Sigmoid colon (tissue), 4 donors: ENCODE data around the gene C19orf53.

Source experiments
- POLR2A ChIP-seq, 2 donors: fragments of 450-650 bp; IDR thresholded peaks; one replicate each; pipeline ENCODE4 v1.6.1; 2016; ENCODE audit warnings: antibody characterized with exemption in 2 of 2, mild to moderate bottlenecking in 2 of 2, moderate library complexity in 2 of 2
- POLR2AphosphoS5 ChIP-seq, 4 donors: sonication (generic); formaldehyde crosslinking; IDR thresholded peaks; one replicate each; pipeline ENCODE4 v1.6.1; 2017; ENCODE audit warnings: antibody characterized with exemption in 4 of 4

DNA sequence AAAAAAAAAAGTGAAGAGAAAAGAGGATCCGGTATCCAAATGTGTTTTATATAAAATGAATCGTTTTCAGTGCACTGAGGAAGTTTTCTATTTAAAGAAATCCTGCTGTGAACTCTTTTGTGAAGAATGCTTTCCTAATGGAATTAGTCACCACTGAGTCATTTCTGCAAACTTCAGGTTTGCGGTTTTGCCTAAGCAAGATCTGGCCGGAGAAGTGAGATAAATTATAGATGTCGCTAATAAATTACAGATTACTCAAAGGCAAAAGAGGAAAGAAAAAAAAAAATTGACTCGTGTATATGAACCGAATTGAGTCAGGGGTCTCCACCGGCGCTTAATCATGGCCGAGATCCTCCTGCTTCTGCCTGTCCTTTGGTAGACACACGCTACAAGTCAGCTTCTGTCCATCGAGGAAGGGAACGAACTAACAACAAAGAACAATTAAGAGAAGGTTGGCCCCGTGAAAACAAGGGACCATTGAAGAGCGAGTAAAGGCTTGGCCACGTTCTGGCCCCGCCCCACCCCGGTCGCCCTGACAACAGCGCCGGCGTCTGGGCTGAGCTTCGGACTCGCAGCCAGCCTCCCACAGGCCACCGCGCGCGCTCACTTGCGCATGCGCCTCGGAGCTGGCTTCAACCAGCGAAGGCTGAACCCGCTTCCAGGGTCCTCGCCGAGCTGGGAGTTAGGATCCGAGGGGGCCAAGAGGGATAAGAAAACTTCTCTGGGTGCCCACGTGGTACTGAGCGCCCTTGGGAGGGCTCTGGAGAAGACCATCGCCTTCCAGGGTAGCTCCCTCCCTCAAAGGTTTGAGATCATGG, 42.9 kb upstream of the C19orf53 start:
- TF ChIP-seq POLR2A (IDR thresholded peaks at IDR 0.05) (peak in 1 of 2 donors; percentile 42), POLR2AphosphoS5 (IDR thresholded peaks at IDR 0.05) (peak; percentile 34 to 82 (median 72))
